ENCODE data around the gene YIPF4.

The YIPF4 gene

GRCh38 chr2:32277674-32278477 is at the start of gene YIPF4:
YIPF4 (plus strand) TSS chr2:32277904; CDS start chr2:32278156, 252 bp downstream.
- H3K4me2 ChIP-seq (ENCODE audit: low read length), result peak within 1 kb of the TSS; percentile 71
- peaks cover 22% of the 10 kb centered on the region for H3K36me3 ChIP-seq (ENCODE audit: insufficient read depth, low read length)
- no peaks in the 10 kb centered on the region for H4K20me1 ChIP-seq (ENCODE audit: insufficient read depth, low read length)
- peak within 1 kb of the TSS; percentile 82 for H3K4me3 ChIP-seq (ENCODE audit: low read depth, low read length, poor library complexity, severe bottlenecking)
- no peaks in the 10 kb centered on the region for H3K27me3 ChIP-seq (ENCODE audit: insufficient read depth, low read length)
- peaks cover 31% of the 10 kb centered on the region for H3K79me2 ChIP-seq (ENCODE audit: insufficient read depth, low read length)
- no peaks in the 10 kb centered on the region for H3K9me3 ChIP-seq (ENCODE audit: low read length)
- no peak within 1 kb of the TSS for H2AFZ ChIP-seq (ENCODE audit: low read length)
- H3K27ac ChIP-seq (ENCODE audit: low read depth, low read length, poor library complexity, severe bottlenecking), result no peak within 1 kb of the TSS
- peak within 1 kb of the TSS; percentile 80 for H3K9ac ChIP-seq (ENCODE audit: low read length)
- peaks cover 16% of the 10 kb centered on the region for H3K4me1 ChIP-seq (ENCODE audit: insufficient read depth, low read length, severe bottlenecking)
- no peaks in the 10 kb centered on the region for H3K9me2 ChIP-seq (ENCODE audit: low read depth, low read length)
- TF ChIP-seq EZH2 (IDR thresholded peaks at IDR 0.05; ENCODE audit: borderline replicate concordance, low read length) (no peak), CTCF (IDR thresholded peaks at IDR 0.05; ENCODE audit: low read length) (no peak)
- H3F3A ChIP-seq (ENCODE audit: insufficient read depth, low read length), result no peaks in the 10 kb centered on the region

GRCh38 chr2:32228181-32228580 is 49.5 kb upstream of the YIPF4 start:
- Histone ChIP-seq H4K20me1 (ENCODE audit: insufficient read depth, low read length) (no peaks in the 10 kb centered on the region), H3F3A (ENCODE audit: insufficient read depth, low read length) (no peaks in the 10 kb centered on the region), H3K9ac (ENCODE audit: low read length) (no peak overlapping the region), H3K9me2 (ENCODE audit: low read depth, low read length) (no peaks in the 10 kb centered on the region), H3K9me3 (ENCODE audit: low read length) (no peaks in the 10 kb centered on the region), H3K27ac (ENCODE audit: low read depth, low read length, poor library complexity, severe bottlenecking) (no peak overlapping the region), H3K4me1 (ENCODE audit: insufficient read depth, low read length, severe bottlenecking) (no peaks in the 10 kb centered on the region), H2AFZ (ENCODE audit: low read length) (no peak overlapping the region), H3K79me2 (ENCODE audit: insufficient read depth, low read length) (no peaks in the 10 kb centered on the region), H3K4me2 (ENCODE audit: low read length) (no peak overlapping the region), H3K4me3 (ENCODE audit: low read depth, low read length, poor library complexity, severe bottlenecking) (no peak overlapping the region), H3K27me3 (ENCODE audit: insufficient read depth, low read length) (no peaks in the 10 kb centered on the region), H3K36me3 (ENCODE audit: insufficient read depth, low read length) (peaks cover 33% of the 10 kb centered on the region)
- TF ChIP-seq EZH2 (IDR thresholded peaks at IDR 0.05; ENCODE audit: borderline replicate concordance, low read length), result no peak
- no peak for TF ChIP-seq CTCF (IDR thresholded peaks at IDR 0.05; ENCODE audit: low read length)

- Histone ChIP-seq H3K4me3 (ENCODE audit: low read depth, low read length, poor library complexity, severe bottlenecking) (no peak overlapping the region), H3K9ac (ENCODE audit: low read length) (no peak overlapping the region), H3K27ac (ENCODE audit: low read depth, low read length, poor library complexity, severe bottlenecking) (no peak overlapping the region), H3F3A (ENCODE audit: insufficient read depth, low read length) (no peaks in the 10 kb centered on the region), H4K20me1 (ENCODE audit: insufficient read depth, low read length) (no peaks in the 10 kb centered on the region), H3K36me3 (ENCODE audit: insufficient read depth, low read length) (peaks cover 22% of the 10 kb centered on the region), H2AFZ (ENCODE audit: low read length) (no peak overlapping the region), H3K9me2 (ENCODE audit: low read depth, low read length) (no peaks in the 10 kb centered on the region), H3K4me1 (ENCODE audit: insufficient read depth, low read length, severe bottlenecking) (no peaks in the 10 kb centered on the region), H3K9me3 (ENCODE audit: low read length) (no peaks in the 10 kb centered on the region), H3K27me3 (ENCODE audit: insufficient read depth, low read length) (no peaks in the 10 kb centered on the region), H3K79me2 (ENCODE audit: insufficient read depth, low read length) (no peaks in the 10 kb centered on the region), H3K4me2 (ENCODE audit: low read length) (no peak overlapping the region)
- no peak for TF ChIP-seq EZH2 (IDR thresholded peaks at IDR 0.05; ENCODE audit: borderline replicate concordance, low read length)
- no peak for TF ChIP-seq CTCF (IDR thresholded peaks at IDR 0.05; ENCODE audit: low read length)
Measured at GRCh38 chr2:32229635-32230034, 48.1 kb upstream of the YIPF4 start.

All from OCI-LY1 (cell line).